HG02759 (cell line): Measurements from ENCODE around the gene NOP53.
"Not testable (repeated sequence)": the region's sequence is repeated elsewhere in the genome, so short reads cannot be mapped to it uniquely, and the experiment has no call there.

Source experiments
- ATAC-seq: cut with Tn5 transposase; IDR thresholded peaks from one replicate; pipeline ENCODE4 v1.9.1; 2021; ENCODE audit warnings: mild to moderate bottlenecking, moderate library complexity; ENCODE audit not compliant: unreplicated experiment

NOP53 gene

DNA sequence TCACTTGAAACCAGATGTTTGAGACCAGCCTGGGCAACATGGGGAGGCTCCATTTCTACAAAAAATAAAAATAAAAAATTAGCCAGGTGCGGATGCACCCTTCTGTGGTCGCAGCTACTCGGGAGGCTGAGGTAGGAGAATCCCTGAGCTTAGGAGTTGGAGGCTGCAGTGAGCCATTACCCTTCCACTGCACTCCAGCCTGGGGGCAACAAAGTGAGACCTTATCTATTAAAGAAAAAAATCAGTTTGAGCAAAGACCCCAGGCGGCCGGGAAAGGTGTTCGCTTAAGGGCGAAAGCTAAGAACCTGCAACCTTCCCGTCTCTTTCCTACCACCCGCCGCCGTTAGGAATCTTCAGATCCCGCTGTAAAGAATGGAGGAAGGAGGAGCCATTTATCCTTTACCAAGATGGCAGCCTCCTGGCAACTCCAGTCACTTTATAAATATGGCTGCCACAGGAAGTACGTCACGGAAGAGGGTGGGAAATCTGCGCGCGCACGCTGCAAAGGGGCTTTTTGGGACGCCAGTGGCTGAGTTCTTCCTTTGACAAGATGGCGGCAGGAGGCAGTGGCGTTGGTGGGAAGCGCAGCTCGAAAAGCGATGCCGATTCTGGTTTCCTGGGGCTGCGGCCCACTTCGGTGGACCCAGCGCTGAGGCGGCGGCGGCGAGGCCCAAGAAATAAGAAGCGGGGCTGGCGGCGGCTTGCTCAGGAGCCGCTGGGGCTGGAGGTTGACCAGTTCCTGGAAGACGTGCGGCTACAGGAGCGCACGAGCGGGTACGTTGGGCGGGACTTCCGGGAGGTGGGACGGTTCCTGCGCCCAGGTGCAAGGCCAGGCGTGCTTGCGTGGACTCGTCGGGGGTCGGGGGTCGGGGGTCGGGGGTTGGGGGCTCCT is at the start of gene NOP53:
TSS of gene NOP53 (plus strand) at position 537 of the 892 bp plus-strand sequence. CDS start at position 551, 14 bp downstream.
- peak; percentile 78 for ATAC-seq

DNA sequence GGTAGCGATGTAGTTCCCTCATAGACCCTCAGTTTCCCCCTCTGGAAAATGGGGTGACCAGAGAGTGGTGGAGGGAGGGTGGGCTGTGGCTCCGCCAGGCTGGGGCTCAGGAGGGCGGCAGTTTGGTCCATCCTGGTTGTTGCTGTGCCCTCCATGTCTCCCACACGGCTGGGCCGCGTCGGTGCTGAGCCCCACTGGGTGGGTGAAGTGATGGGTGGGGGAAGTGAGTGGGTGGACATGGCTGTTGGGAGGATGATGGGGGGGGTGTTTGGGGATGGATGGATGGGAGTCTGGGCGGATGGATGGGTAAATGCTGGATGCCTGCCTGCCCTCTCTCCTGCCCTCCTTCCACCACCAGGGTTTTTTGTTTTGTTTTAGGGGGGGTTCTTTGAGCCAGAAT is 48.7 kb upstream of the NOP53 start:
- ATAC-seq, result no peak

DNA sequence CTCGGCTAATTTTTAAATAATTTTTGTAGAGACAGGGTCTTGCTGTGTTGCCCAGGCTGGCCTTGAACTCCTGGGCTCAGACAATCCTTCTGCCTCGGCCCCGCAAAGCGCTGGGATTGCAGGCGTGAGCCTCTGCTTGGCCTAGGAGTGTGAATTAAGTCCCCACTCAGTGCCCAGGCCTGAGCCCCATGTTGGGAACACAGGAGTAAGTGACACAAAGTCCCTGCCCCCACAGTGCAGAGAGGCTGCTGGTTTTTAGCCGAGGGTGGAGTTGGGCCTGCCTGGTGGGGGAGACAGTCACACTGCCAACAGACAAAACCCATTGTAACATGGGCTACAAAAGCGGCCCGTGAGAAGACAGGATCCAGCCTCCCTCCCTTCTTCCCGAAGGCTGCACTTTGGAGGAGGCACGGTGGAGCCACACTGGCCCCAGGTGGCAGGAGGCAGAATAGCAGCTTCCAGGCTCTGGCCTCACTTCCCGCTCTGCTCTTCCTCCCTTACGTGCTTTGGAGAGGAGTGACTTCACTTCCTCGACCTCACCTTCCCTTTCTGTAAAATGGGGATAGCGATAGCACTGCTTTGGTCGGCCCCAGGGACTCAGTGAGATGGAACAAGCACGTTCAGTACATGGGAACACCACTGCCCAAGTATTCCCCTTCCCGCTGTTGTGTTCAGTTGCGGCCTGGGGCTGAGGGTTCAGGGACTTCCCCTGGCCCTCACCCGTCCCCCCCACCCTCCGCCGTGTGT is 47.3 kb upstream of the NOP53 start:
- ATAC-seq, result no peak

- no peak for ATAC-seq
Measured at GRCh38 chr19:47698631-47699359, 46.6 kb upstream of the NOP53 start.

DNA sequence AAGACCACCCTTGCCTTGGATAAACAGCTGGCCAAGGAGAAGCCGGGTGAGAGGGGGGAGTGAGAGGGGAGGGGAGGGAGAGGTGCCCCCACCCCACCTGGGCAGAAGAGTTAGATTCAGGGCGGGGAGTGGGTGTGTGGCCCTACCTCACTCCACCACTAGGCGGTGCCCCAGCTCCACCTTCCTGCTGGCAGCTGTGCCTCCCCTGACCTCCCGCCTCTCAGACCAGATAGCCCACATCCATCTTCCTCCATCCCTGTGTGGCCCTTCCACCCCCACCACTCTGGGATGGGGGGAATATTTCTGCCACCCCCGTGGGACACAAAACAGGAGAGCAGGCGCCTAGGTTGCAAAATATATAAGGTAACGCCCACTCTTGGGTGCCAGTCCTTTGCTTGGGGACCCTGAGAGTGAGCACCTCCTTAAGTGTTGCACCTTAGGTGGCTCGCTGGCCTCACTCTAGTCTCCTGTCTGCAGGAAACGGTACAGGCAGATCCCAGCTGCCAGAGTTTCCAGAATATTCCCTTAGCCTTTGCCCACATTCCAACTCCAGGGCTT is 45.9 kb upstream of the NOP53 start:
- no peak for ATAC-seq

GRCh38 chr19:47700934-47701716 is 44.2 kb upstream of the NOP53 start:
- no peak for ATAC-seq

GRCh38 chr19:47701717-47702552 is 43.4 kb upstream of the NOP53 start:
- no peak for ATAC-seq

- ATAC-seq, result no peak
Measured at GRCh38 chr19:47702671-47703070, 42.7 kb upstream of the NOP53 start.

DNA sequence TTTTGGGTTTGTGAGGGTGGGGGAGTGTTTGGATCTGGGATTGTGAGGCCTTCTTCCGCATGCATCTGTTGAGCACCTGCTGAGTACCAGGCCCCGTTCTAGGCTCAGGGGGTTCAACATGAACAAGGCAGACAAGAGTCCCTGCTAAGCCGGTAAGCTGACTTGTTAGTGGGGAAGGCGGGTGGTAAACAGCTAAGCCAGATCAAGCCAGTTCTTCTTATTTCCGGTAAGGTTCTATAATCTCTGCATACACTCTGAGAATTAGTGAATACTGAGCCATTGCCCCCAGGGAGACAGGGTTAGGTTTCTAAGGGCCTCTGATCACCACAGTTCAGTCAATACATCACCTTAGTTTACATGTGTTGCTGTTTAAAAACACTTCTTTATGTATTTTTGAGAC is 42.0 kb upstream of the NOP53 start:
- no peak for ATAC-seq

DNA sequence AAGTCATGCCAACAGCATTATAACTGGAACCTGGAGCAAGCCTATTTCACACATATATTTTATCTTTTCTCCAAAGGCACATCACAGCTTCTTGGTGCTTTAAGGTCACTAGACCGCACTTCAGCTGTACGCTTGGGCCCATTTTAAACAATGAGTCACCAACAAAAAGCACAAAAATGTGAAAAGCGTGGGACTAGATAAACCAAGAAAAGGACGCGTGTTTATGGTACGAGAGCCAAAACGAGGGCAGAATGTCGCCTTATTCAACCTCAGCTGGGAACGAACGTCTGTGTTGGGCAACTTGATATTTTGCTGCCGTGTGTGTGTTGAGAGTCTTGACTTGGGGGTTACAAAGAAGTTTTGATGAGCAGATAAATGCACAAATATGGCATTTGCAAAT is 41.3 kb upstream of the NOP53 start:
- ATAC-seq, result no peak

- ATAC-seq, result no peak
Measured at GRCh38 chr19:47704656-47705055, 40.7 kb upstream of the NOP53 start.

DNA sequence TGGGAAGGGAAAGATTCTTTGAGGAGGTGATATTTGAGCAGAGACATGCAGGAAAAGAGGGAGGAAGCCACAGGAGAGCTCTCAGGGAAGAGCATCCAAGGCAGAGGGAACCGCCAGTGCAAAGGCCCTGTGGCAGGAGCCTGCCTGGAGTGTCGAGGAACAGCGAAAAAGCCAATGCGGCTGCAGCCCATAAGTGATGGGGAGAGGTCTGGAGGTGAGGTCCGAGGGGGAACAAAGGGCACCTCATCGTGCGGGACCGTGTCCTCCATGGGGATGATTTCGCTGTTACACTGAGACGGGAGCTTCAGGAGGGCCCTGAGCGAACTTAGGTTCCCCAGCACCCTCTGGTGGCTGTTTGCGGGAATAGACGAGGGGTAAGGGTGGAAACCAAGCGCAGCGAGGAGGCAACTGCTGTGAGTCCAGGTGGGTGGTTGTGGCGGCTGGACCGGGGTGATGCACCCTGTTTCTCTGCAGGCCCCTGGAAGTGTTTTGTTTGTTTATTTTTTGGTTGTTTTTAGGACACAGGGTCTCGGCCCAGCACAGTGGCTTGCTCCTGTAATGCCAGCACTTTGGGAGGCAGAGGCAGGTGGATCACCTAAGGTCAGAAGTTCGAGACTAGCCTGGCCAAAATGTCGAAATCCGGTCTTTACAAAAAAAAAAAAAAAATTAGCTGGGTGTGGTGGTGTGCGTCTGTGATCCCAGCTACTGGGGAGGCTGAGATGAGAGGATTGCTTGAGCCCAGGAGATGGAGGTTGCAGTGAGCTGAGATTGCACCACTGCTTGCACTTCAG is 38.0 kb upstream of the NOP53 start:
- no peak for ATAC-seq

DNA sequence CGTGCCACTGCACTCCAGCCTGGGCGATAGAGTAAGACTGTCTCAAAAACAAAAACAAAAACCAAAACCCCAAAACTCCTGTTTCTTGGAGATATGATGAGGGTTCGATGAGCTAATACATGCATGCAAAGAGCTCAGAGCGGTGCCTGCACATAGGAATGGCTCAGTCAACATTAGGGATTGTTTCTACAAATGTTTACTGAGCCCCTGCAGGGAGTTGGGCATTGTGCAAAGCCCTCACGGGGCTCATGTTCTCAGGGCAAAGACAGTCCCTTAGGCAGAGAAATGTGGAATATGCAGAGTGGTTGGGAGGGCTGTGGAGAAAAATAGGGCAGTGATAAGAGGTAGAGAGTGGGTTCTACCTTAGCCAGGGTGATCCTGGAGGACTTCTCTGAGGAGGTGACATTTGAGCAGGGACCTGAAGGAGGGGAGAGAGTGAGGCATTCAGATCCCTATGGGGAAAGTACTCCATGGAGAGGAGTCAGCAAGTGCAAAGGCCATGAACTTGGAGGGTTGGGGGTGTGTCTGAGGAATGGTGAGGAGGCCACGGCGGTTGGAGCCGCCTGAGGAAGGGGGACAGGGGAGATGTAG is 33.6 kb upstream of the NOP53 start:
- ATAC-seq, result no peak

GRCh38 chr19:47713046-47714021 is 32.0 kb upstream of the NOP53 start, which contains the start of gene EHD2:
EHD2 (plus strand) TSS chr19:47713422; CDS start chr19:47716613, 3,191 bp downstream.
- no peak for ATAC-seq

GRCh38 chr19:47714339-47714738 is 31.0 kb upstream of the NOP53 start:
- ATAC-seq, result no peak

DNA sequence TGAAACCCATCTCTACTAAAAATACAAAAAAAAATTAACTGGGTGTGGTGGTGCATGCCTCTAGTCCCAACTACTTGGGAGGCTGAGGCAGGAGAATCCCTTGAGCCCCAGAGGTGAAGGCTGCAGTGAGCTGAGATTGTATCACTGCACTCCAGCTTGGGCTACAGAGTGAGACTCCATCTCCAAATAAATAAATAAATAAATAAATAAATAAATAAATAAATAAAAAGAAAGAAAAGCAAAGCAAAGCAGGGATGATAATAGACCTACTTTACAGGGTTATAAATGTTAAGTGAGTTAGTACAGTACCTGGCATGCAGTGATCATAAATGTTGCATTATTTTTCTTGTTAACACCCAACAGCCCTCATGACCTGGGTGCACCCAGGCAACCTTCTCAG is 30.5 kb upstream of the NOP53 start:
- not testable (repeated sequence) for ATAC-seq
